Activated CD4-positive, alpha-beta T cell treated with anti-CD3 and anti-CD28 coated beads, Interleukin-2, amount 50 U/mL, for 1 hour (primary cell): ENCODE measurements around the gene LYRM4.
"Not testable (repeated sequence)": the region's sequence is repeated elsewhere in the genome, so short reads cannot be mapped to it uniquely, and the experiment has no call there.

Source experiments
- DNase-seq: peaks from one replicate; pipeline ENCODE4 v3.0.0-alpha.2; 2020

The LYRM4 gene

DNA sequence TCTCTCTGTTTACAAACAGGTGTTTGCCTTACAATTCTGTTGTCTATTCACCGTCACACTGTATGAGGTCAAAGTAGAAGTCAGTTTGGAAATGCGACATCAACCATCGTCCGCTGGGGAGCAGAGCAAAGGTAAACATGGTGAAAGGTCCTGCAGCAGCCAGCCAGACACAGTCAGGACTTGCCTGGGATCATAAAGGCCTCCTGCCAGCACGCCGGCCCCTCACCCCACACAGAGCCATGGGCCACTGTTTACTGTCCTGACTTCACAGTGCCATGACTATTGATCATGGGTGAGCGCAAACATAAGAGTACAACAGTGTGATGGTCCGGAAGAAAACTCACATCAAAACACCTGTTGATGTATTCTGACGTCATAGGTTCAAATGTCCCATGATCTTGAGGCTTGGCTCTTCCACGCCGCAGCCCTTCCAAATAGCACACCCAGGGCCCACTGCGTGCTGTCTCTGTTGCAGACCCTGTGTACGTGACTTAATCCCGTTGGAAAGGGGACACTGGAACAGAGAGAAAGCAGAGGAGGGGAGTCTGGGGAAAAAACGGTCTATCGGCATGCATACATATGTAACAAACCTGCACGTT is 192.5 kb downstream of the LYRM4 start:
- no peak for DNase-seq

GRCh38 chr6:5067305-5067704 is 193.4 kb downstream of the LYRM4 start:
- no peak for DNase-seq

GRCh38 chr6:5066456-5067093 is 194.2 kb downstream of the LYRM4 start:
- DNase-seq: no peak

DNA sequence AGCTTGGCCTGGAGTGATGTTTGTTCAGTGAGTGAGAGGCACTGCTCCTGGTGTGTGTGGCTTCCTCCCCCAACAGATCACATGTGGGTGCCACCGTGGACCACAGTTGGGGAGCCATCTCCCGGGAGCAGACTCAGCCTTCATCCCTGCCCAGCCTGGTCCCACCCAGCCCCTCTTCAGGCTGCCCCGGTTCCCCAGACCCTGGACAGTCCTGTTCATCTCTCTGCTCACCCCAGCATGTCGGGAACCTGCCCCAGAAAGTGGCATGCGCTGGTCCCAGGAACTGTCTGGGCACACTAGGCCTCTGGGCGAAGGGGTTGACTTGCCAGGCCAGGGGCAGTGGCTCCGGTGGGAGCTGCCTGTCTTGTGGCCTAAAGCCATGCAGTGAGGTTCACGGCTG is 197.1 kb downstream of the LYRM4 start:
- DNase-seq: no peak

GRCh38 chr6:5061152-5061551 is 199.6 kb downstream of the LYRM4 start:
- no peak for DNase-seq

DNA sequence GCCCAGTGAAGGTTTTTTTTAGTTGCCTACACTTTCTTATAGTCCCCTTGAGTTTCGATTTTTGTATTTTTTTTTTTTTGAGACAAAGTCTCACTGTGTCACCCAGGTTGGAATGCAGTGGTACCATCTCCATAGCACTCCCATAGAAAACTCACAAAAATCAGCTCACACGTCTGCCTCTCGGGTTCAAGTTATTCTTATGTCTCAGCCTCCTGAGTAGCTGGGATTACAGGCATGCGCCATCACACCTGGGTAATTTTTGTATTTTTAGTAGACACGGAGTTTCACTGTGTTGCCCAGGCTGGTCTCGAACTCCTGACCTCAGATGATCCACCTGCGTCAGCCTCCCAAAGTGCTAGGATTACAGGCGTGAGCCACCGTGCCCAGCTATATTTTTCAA is 200.3 kb downstream of the LYRM4 start:
- not testable (repeated sequence) for DNase-seq

DNA sequence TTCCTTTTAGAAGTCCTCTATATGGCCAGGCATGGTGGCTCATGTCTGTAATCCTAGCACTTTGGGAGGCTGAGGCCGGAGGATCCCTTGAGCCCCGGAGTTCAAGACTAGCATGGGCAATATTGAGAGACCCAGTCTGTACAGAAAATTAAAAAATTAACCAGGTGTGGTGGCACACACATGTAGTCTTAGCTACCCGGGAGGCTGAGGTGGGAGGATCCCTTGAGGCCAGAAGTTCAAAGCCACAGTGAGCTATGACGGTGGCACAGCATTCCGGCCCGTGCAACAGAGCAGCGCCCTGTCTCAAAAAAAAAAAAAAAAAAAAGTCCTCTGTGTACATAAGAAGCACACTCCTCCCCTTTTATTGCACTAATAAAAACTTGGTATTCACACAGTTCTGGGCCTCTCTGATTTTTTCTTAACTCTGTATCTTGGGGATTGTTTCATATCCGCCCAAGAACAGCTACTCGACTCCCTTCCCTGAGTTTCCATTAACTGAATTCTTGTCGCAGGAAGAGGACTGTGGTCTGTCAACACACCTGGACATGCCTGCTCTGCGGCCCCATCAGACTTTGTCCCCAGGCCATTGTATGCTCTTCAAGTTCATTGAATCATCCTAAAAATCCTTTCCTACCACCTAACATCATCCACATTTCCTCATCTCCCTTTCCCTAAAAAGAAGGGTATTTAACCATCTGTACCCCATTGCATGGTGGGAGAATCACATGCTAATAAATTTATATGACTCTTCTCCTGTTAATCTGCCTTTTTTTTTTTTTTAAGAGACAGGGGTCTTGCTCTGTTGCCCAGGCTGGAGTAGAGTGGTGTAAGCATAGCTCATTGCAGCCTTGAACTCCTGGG is 201.5 kb downstream of the LYRM4 start:
- DNase-seq: no peak
